Peyer's patch (tissue), 4 donors: Measurements from ENCODE around the gene TFCP2L1.
A peak's percentile ranks its signal among the peaks of the same experiment; 100 is the strongest.

ENCODE experiments used
- POLR2A ChIP-seq, 2 donors: fragments of 450-650 bp; IDR thresholded peaks; one replicate each; pipeline ENCODE4 v1.5.1; 2017; ENCODE audit warnings: antibody characterized with exemption in 2 of 2, mild to moderate bottlenecking in 2 of 2, moderate library complexity in 2 of 2
- TF ChIP-seq, protein P1 (sequence below), 6 experiments: fragments of 450-650 bp in 4 of 6; fragments of 200-600 bp in 2 of 6; sonication (generic) in 1 of 6; IDR thresholded peaks; one replicate each; pipeline ENCODE4 v1.5.1; 2017 to 2019; ENCODE audit warnings: antibody characterized with exemption in 6 of 6, mild to moderate bottlenecking in 3 of 6, moderate library complexity in 1 of 6

DNA sequence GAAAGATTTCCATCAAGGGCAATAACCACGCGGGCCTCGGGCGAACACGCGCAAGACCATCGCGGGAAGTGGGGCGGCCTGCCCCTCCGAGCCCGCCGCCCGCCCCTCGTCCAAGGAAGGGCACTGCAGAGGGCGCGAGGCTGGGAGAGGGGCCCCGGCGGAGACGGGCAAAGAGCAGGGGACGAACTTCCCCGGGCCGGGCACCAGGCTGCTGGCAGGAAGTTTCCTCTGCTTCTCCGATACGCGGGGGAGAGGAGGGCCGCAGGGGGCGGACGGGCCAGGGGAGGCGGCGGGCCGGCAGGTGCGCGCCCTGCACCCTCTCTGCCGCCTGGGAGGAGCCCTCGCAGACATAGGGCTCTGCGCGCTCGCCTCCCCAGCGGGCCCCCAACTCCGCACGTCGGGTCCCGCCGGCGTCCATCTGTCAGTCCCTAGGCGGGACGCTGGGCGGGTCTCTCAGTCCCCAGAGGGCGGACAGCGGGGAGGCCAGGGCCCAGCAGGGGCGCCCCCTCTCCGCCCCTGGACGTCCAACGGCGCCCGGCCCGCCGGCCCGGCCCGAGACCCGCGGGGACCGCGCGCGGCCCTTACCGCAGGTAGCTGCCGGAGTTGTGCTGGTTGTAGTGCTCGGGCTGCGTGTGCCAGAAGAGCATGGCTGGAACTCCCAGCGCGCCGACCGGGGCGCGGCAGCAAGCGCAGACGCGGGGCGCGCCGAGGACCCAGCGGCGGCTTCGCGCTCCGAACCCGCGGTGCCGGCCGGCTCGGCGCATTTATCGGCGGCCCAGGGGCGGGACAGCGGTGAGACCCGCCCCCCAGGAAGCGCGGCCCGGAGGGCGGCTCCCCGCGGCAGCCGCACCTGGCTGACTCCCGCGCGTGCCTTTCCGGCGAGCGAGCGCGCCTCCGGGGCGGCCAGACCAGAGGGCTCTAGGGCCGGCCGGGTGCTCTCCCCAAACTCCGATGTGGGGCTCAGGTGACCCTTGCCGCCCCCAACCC lies at the start of gene TFCP2L1:
- TF ChIP-seq, protein P1, sequence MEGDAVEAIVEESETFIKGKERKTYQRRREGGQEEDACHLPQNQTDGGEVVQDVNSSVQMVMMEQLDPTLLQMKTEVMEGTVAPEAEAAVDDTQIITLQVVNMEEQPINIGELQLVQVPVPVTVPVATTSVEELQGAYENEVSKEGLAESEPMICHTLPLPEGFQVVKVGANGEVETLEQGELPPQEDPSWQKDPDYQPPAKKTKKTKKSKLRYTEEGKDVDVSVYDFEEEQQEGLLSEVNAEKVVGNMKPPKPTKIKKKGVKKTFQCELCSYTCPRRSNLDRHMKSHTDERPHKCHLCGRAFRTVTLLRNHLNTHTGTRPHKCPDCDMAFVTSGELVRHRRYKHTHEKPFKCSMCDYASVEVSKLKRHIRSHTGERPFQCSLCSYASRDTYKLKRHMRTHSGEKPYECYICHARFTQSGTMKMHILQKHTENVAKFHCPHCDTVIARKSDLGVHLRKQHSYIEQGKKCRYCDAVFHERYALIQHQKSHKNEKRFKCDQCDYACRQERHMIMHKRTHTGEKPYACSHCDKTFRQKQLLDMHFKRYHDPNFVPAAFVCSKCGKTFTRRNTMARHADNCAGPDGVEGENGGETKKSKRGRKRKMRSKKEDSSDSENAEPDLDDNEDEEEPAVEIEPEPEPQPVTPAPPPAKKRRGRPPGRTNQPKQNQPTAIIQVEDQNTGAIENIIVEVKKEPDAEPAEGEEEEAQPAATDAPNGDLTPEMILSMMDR (IDR thresholded peaks at IDR 0.05), result peak in 1 of 6 experiments; percentile 12
- peak; percentile 76 to 88 for TF ChIP-seq POLR2A (IDR thresholded peaks at IDR 0.05)
